Fibroblast of villous mesenchyme (primary cell): ENCODE data around the gene FUT8. TPM values are rescaled to one million over a fixed set of nuclear protein-coding genes. Genes with fewer than 3 reads are reported as not detected.

Experiments
- DNase-seq: peaks from one replicate; pipeline ENCODE4 v3.0.0-alpha.2; 2010; ENCODE audit warnings: low read depth
- H3K4me3 ChIP-seq: 2 replicates; pipeline ENCODE4 v1.5.1; 2011; ENCODE audit warnings: low read depth, mild to moderate bottlenecking, low read length
- total RNA-seq: library from RNA; depleted of rRNA; stranded (reverse); fragments of >200 nt; gene quantifications from 2 replicates; pipeline ENCODE4 v1.2.3, GENCODE V29; 2012
- TF ChIP-seq, protein P1 (sequence below): IDR thresholded peaks from 2 replicates; pipeline ENCODE4 v1.5.1; 2012; ENCODE audit warnings: low read depth, mild to moderate bottlenecking, low read length; ENCODE audit not compliant: insufficient read depth

Gene FUT8
- total RNA-seq, 1 donor = 120 TPM

- H3K4me3 ChIP-seq = no peak overlapping the region
- no peak for DNase-seq
- TF ChIP-seq, protein P1, sequence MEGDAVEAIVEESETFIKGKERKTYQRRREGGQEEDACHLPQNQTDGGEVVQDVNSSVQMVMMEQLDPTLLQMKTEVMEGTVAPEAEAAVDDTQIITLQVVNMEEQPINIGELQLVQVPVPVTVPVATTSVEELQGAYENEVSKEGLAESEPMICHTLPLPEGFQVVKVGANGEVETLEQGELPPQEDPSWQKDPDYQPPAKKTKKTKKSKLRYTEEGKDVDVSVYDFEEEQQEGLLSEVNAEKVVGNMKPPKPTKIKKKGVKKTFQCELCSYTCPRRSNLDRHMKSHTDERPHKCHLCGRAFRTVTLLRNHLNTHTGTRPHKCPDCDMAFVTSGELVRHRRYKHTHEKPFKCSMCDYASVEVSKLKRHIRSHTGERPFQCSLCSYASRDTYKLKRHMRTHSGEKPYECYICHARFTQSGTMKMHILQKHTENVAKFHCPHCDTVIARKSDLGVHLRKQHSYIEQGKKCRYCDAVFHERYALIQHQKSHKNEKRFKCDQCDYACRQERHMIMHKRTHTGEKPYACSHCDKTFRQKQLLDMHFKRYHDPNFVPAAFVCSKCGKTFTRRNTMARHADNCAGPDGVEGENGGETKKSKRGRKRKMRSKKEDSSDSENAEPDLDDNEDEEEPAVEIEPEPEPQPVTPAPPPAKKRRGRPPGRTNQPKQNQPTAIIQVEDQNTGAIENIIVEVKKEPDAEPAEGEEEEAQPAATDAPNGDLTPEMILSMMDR = no peak
Measured at GRCh38 chr14:65738339-65738738, 325.8 kb downstream of the FUT8 start.

- TF ChIP-seq, protein P1 = no peak
- DNase-seq = no peak
- H3K4me3 ChIP-seq = no peak overlapping the region
Measured at GRCh38 chr14:65745396-65746190, 333.1 kb downstream of the FUT8 start.

GRCh38 chr14:65748796-65749195 is 336.3 kb downstream of the FUT8 start:
- TF ChIP-seq, protein P1 = no peak
- H3K4me3 ChIP-seq = no peak overlapping the region
- no peak for DNase-seq

- no peak for DNase-seq
- TF ChIP-seq, protein P1 = no peak
- no peak overlapping the region for H3K4me3 ChIP-seq
Measured at GRCh38 chr14:65749287-65749686, 336.8 kb downstream of the FUT8 start.

GRCh38 chr14:65750906-65751305 is 338.4 kb downstream of the FUT8 start:
- no peak overlapping the region for H3K4me3 ChIP-seq
- TF ChIP-seq, protein P1 = no peak

GRCh38 chr14:65751510-65751909 is 339.0 kb downstream of the FUT8 start:
- TF ChIP-seq, protein P1 = no peak
- H3K4me3 ChIP-seq = no peak overlapping the region

More at GRCh38 chr14:65750906-65751305, 338.4 kb downstream of the FUT8 start:
- no peak for DNase-seq

More at GRCh38 chr14:65751510-65751909, 339.0 kb downstream of the FUT8 start:
- DNase-seq = no peak
